CD4-positive, alpha-beta T cell treated with Interleukin-6 for 4 hours (primary cell): ENCODE results near the gene OVCA2.

Source experiments
- DNase-seq: peaks from one replicate; pipeline ENCODE4 v3.0.0-alpha.2; 2020; ENCODE audit warnings: mixed read lengths

Gene OVCA2

DNA sequence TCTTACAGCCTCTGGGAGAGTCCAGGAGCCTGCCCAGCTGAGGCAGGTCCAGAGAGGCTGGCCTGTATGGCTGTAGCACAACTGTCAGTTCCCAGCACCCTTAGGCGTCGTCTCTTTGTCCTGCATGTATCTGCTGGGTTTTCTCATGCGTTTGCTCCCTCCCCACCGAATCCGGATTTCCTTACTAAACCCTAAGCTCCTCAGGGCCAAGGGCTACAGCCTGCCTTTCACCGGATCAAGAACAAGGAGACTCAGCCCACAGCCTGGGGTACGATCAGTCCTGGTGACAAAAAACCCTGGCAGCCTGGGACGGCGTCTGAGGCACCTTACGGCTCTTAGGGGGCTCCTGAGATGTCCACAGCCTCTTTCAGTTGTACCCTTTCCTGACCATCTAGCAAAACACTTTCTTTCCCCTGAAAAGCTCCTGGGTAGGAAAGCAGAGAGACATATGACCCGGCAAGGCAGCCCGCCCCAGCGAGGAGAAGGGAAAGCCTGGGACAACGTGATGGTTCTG lies 25.3 kb downstream of the OVCA2 start:
- no peak for DNase-seq

DNA sequence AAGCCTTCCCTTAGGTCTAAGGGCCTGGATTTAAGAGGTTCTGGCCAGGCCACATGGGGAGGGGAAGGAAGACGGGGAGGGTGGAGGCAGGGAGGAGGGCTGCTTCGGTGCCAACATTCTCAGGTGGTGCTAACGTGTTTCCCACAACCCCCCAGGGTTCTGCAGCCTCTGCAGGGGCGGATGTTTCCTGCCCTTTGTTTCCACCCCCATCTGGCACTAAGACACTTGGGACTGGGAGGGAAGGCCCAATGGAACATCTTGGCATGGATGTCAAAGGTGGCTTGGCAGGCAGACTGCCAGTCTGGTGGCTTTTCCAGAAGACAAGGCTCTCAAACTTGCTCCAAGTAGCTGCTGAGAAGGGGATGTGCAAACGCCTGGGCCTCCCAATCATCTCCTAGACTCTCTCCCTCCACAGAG lies 25.8 kb downstream of the OVCA2 start:
- no peak for DNase-seq

- no peak for DNase-seq
Measured at GRCh38 chr17:2068031-2068518, 26.3 kb downstream of the OVCA2 start.

DNA sequence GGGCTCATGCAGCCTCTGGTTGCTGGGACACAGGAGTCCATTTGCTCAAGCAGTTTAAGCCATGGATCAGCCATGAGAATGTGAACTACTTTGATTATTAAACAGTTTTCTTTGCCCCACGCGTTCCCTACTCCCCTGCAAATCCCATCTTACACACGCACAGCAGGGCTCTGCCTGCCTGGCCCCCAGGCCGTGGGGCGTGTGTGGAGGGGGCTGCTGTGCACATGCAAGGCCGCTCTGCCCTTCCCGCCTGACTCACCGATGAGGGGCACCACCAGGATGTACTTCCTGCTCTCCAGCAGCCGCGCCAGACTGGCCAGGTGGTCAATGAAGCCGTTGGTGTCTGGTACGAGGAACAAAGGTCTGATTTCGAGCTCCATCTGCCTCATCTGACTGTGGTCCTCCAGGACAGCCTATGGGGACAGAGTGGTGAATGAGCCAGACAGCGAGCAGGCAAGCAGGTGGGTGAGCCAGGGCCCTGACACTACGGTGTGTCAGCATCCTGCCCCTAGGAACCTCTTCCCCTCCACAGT lies 26.8 kb downstream of the OVCA2 start:
- no peak for DNase-seq

DNA sequence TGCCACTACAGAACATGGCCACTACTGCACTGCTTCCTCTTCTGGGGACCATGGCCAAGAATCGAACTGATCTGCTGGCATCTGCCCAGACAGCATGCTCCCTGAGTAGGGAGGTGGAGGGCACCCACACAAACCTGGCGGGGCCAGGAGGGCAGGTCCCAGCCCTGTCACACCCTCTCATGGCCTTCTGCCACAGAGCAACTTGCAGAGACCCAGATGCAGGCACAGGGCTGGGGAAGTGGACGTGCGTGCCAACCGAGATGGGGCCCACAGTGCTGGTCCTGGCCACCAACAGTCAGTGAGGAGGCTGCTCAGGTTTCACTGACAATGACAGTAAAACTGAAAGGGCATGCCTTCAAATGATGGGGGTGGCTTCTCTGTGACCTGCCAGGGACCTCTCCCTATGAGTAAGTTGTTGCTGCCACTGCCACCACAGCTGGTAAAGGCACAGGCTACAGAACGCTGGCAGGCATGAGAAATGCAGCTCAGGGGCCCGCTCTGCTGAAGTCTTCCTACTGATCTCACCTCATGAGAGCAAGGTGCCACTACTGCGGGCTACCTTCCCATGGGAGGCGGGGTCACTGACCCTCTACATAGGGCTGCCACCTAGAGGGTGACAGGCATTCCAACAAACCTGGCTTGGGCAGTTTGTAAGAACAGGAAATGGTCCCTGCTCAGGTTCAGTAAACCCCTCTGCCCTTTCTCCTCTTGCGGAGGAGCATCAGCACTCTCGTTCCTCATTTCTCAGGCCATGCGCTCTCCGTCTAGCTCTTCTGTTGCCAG lies 28.6 kb downstream of the OVCA2 start:
- no peak for DNase-seq

GRCh38 chr17:2071024-2071385 lies 29.2 kb downstream of the OVCA2 start:
- no peak for DNase-seq

DNA sequence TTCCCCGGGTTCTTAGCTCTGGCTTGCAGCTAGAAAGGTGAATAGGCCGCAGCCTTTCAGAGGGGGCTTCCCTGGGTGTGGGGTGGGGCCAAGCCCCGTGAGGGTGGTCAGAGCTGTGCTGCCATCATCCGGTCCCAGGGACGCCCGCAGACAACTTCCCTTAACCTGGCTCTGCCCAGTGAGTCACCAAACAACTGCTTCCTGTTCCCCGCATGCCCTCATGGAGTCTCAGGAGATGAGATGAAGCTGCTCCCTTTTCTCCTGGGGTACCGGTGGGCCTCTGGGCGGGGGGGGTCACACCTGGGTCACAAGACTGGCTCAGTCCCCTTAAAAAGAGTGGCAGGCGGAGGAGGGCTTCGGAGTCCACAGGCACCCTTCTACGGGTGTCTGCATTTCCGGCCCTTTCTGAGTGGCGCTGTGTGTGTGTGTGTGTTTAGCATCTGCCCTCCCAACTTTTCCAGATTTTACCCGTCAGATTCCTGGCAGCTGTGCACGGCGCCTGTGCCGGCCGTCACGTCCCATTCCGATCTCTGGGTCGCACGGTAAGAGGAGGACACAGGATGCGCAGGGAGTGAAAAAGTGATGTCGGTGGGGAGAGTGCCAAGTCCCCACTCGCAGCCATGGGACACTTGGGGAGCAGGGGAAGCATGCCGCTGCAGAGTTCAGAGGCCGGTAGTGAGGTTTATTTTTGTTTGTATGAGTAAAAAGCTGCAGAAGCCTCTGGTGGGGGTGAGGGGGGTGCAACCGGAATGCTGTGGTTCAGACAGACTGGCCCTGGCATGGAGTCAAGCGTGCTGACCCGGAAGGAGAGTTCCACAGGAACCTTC lies 29.8 kb downstream of the OVCA2 start:
- no peak for DNase-seq

DNA sequence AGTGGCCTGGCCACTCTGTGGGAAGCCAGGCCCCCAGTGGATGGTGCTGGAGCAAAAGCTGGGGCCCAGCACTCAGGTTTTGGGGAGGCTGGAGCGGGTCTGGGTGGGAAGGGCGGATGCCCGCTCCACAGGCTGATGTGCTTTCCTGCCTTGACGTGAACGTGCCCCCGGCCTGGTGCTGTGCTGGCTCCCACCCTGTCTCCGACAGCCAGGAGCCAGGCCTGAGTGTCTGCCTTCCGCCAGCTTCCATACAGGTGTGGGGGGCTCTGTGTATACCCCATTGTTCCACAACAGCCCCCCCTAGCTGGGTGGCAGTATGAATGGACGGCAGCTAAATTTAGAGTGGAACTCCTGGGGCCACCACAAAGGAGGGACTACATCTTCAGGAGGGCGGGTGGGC lies 33.1 kb downstream of the OVCA2 start:
- no peak for DNase-seq

- no peak for DNase-seq
Measured at GRCh38 chr17:2075336-2076086, 33.7 kb downstream of the OVCA2 start.

- no peak for DNase-seq
Measured at GRCh38 chr17:2076087-2076984, 34.5 kb downstream of the OVCA2 start.

DNA sequence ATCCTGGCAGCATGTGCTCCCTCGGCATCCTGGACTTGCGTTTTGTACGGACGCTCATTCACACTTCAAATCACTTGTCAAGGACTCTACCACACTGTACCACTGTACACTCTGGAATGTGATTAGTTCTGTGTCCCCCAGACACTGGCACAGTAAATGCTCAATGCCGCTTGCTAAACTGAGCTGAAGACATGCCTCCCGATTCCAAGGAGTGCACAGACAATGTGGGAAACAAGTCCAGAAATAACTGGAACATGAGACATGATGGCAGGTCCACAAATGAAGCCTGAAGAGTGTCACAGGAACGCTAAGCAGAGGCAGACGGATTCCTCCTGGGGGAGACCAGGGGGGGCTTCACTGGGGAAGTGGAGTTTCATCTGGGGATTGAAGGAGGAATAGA lies 35.2 kb downstream of the OVCA2 start:
- DNase-seq = no peak

GRCh38 chr17:2081564-2081963 lies 39.7 kb downstream of the OVCA2 start:
- no peak for DNase-seq

GRCh38 chr17:2082003-2082781 lies 40.4 kb downstream of the OVCA2 start:
- DNase-seq = no peak

- DNase-seq = no peak
Measured at GRCh38 chr17:2083613-2084035, 41.8 kb downstream of the OVCA2 start.

DNA sequence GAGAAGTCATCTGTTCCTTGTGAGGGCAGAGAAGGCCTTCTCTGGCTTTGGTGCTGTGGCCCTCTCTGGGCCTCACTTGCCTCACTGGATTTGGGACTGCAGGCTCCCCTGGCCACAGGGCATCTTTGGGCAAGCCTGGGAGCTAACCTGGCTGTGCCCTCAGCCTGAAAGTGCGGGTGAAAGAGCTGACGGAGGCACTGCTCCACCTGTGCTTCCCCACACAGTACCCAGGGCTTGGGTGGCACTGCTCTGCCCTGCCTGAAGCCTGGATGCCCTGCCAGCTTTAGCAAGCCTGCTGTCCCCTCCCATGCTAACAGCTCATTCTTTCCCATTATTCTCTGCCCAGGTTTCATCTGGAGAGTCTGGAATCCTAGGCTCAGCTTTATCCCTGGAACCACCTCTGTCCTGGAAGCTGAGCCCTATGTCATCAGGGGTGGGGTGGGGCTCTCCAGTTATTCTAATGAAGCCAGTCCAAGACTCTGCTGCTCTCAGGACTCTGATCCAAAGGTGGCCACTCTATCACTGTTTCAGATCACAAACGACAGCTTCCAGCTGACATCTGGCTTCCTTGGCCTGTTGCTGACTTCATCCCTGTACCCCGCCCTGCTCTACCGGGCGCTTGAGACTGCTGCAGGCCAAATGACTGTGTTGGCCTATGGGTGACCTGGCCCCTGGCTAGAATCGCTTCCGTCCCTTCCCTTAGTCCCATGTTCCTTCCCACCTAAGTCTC lies 42.4 kb downstream of the OVCA2 start:
- no peak for DNase-seq

DNA sequence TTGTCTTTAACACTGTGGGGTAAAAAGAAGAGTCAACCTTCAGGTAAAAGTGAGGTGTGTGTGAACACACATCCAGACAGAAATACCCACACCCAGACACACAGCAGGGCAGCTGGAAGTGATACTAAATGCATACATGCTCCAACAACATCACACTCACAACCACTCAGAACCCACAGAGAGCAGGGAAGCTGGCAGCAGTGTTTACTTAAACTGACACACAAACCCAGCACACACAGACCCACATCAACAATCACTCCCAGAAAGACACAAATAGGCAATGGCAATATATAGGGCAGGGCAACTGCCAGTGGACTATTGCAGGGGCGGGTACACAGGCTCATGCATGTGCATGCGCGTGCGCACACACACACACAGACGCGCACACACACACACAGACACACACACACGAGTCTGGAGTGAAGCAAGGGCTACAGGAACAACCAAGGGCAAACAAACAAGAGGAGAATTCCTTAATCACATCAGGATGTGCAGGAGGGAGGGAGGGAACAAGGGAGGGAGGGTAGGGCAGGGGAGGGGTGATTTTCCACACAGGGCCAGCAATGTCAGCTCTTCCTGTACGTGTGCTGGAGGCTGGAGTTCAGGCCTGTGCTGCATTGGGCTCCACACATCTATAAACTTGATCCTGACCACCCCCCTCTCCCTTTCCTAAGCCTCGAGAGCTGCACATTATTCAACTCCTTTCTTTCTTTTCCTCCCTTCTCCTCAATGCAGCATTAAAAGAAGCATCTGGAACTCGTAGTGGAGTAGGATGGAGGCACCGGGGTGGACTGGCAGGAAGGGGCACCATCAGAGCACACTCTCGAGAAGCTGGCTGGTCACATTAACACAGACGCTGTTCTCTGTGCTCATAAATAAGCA lies 43.2 kb downstream of the OVCA2 start:
- DNase-seq = no peak

GRCh38 chr17:2085648-2085949 lies 43.8 kb downstream of the OVCA2 start:
- no peak for DNase-seq

DNA sequence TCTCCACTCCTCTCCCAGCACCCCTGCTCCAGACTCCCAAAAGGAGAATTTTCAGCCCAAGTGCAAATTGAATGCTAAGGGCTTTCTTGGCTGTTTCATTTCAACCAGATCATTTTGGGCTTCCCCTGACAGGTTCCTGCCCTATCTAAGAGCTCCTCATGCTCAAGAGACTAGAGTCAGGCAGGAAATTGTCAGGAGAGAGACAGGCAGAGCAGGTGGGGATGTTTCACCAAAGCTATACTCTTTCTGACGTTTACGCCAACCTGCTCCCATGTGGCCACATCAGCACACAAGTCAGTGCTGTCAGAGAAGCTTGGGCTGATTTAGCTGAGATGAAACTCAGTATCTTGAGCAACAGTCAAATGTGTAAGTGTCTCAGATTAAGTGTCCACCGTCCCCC lies 44.5 kb downstream of the OVCA2 start:
- no peak for DNase-seq

GRCh38 chr17:2087597-2088211 lies 45.9 kb downstream of the OVCA2 start:
- DNase-seq = peak; percentile 46
